ENCODE results near the gene VDAC1. TPM values are rescaled to one million over a fixed set of nuclear protein-coding genes. Genes with fewer than 3 reads are reported as not detected.

The VDAC1 gene
- total RNA-seq, 1 experiment from 2014 or later: 334 TPM

DNA sequence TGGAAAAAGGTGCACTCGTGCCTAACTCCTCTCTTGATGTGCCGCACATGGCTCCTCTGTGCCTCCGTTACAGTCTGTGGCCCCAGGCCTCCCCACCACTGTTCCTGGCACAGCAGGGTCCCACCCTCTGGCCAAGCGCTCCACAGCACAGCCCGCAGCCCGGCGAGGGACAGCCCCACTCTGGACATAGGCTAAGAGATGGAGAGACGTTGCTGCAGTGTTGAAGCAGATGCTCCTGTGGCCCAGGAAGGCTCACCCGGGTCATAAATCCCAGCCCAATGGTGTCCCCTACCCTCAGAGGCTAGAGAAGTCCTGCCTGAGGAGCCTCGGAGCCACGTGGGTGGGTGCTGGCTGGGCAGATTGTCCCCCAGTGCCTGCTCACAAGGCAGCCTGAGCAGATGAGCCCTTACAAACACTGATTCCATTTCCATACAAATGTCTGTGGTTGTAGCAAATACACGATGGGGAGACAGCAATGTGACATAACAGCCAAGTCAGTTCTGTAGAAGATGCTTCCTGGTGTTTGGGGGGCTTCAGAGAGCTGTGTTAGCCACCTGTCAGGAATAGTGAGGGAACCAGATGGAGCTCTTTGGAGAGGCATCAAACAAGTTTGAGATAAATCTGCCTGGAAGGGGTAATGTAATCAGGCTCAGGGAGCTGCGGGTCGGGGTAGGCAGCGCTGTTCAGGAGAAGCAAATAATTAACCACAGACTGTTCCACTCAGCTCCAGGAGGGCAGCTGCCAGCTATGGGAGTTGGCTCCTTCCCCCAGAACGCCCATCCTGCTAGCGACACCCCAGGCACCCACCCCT lies 78.1 kb downstream of the VDAC1 start:
- Mint-ChIP-seq H3K9me3 (ENCODE audit: unreplicated experiment) (no peaks in the 10 kb centered on the region), H3K4me3 (ENCODE audit: unreplicated experiment) (no peak overlapping the region), H3K27me3 (ENCODE audit: insufficient read depth, unreplicated experiment) (peaks cover 37% of the 10 kb centered on the region), H3K36me3 (ENCODE audit: insufficient read depth, unreplicated experiment) (no peaks in the 10 kb centered on the region), H3K4me1 (ENCODE audit: insufficient read depth, unreplicated experiment) (no peaks in the 10 kb centered on the region), H3K27ac (ENCODE audit: low read depth, unreplicated experiment) (no peak overlapping the region)
- DNase-seq (ENCODE audit: unreplicated experiment): no peak
- BruUV-seq (replicated peaks): no TSS peak
- intact Hi-C loops (cut with micrococcal nuclease): no loop called here
- TF ChIP-seq, protein P1, sequence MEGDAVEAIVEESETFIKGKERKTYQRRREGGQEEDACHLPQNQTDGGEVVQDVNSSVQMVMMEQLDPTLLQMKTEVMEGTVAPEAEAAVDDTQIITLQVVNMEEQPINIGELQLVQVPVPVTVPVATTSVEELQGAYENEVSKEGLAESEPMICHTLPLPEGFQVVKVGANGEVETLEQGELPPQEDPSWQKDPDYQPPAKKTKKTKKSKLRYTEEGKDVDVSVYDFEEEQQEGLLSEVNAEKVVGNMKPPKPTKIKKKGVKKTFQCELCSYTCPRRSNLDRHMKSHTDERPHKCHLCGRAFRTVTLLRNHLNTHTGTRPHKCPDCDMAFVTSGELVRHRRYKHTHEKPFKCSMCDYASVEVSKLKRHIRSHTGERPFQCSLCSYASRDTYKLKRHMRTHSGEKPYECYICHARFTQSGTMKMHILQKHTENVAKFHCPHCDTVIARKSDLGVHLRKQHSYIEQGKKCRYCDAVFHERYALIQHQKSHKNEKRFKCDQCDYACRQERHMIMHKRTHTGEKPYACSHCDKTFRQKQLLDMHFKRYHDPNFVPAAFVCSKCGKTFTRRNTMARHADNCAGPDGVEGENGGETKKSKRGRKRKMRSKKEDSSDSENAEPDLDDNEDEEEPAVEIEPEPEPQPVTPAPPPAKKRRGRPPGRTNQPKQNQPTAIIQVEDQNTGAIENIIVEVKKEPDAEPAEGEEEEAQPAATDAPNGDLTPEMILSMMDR (IDR thresholded peaks at IDR 0.05; ENCODE audit: unreplicated experiment): no peak
- ChIA-PET CTCF (no interaction called here), POLR2A (interaction anchor here (1.2 kb wide), 1 partner anchor 19 kb away, joined by 3 read pairs; no protein-coding TSS in a partner anchor)

GRCh38 chr5:133925866-133926488 lies 78.8 kb downstream of the VDAC1 start:
- ChIA-PET POLR2A (interaction anchor here (1.2 kb wide), 1 partner anchor 19 kb away, joined by 3 read pairs; no protein-coding TSS in a partner anchor), CTCF (no interaction called here)
- TF ChIP-seq, protein P1 (IDR thresholded peaks at IDR 0.05; ENCODE audit: unreplicated experiment): no peak
- H3K27ac Mint-ChIP-seq (ENCODE audit: low read depth, unreplicated experiment): no peak overlapping the region
- peaks cover 37% of the 10 kb centered on the region for H3K27me3 Mint-ChIP-seq (ENCODE audit: insufficient read depth, unreplicated experiment)
- intact Hi-C loops (cut with micrococcal nuclease): no loop called here
- H3K4me1 Mint-ChIP-seq (ENCODE audit: insufficient read depth, unreplicated experiment): no peaks in the 10 kb centered on the region
- no peaks in the 10 kb centered on the region for H3K9me3 Mint-ChIP-seq (ENCODE audit: unreplicated experiment)
- BruUV-seq (replicated peaks): no TSS peak
- no peak for DNase-seq (ENCODE audit: unreplicated experiment)
- no peaks in the 10 kb centered on the region for H3K36me3 Mint-ChIP-seq (ENCODE audit: insufficient read depth, unreplicated experiment)
- no peak overlapping the region for H3K4me3 Mint-ChIP-seq (ENCODE audit: unreplicated experiment)

DNA sequence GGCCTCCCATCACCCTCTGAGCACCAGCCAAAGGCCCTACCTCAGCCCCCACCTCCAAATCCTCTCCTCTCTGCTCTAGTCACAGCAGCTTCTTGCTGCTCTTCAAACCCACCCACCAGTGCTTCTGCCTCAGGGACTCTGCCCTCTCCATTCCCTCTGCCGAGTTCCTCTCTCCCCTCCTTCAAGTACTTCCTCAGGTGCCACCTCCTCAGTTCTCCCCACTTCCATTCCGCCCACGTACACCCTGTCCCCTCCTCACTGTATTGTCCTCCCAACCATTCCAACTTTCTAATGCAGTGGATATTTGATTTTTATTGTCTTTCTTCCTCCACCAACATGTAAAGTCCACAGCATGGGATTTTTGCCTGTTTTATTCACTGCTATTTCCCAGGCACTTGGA lies 79.5 kb downstream of the VDAC1 start:
- POLR2A ChIA-PET: interaction anchor here (1.2 kb wide), 1 partner anchor 18 kb away, joined by 3 read pairs; no protein-coding TSS in a partner anchor
- H3K4me3 Mint-ChIP-seq (ENCODE audit: unreplicated experiment): no peak overlapping the region
- peaks cover 37% of the 10 kb centered on the region for H3K27me3 Mint-ChIP-seq (ENCODE audit: insufficient read depth, unreplicated experiment)
- CTCF ChIA-PET: interaction anchor here (1.0 kb wide), 1 partner anchor 12 kb away, joined by 3 read pairs; no protein-coding TSS in a partner anchor
- TF ChIP-seq, protein P1 (IDR thresholded peaks at IDR 0.05; ENCODE audit: unreplicated experiment): no peak
- DNase-seq (ENCODE audit: unreplicated experiment): no peak
- intact Hi-C loops (cut with micrococcal nuclease): no loop called here
- no TSS peak for BruUV-seq (replicated peaks)
- H3K27ac Mint-ChIP-seq (ENCODE audit: low read depth, unreplicated experiment): no peak overlapping the region
- no peaks in the 10 kb centered on the region for H3K9me3 Mint-ChIP-seq (ENCODE audit: unreplicated experiment)
- H3K4me1 Mint-ChIP-seq (ENCODE audit: insufficient read depth, unreplicated experiment): no peaks in the 10 kb centered on the region
- no peaks in the 10 kb centered on the region for H3K36me3 Mint-ChIP-seq (ENCODE audit: insufficient read depth, unreplicated experiment)

DNA sequence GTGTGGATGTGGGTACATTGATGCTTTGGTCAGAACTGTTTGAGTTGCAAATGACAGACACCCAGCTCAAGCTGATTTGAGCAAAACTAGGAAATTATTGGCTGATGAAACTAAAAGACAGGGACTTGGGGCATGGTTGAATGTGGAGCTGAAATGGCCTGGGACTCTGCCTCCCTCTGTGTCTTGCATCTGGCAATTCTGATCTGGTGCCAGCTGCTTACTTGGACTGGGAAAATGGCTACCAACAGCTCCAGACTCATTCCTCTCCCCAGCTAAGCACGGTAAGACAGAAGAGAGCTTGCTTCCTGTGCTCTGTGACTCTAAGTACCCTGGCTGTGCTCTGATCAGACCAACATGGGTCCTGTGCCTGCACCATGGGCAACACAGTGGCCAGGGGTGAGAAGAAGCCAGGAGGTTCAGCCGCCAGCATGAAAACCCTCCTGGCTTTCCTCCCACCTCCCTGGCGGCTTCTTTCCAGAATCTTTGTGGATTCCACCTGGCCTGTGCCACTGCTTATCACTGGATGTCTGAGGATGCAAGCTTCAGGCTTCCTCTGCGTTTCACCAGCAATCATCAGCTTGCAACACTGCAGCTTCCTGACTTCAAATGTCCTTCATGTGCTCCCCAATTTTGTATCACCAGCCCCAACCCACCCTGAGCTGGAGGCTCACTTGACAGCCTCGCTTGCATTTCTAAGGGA lies 80.4 kb downstream of the VDAC1 start:
- no peak overlapping the region for H3K27ac Mint-ChIP-seq (ENCODE audit: low read depth, unreplicated experiment)
- intact Hi-C loops (cut with micrococcal nuclease): no loop called here
- H3K4me3 Mint-ChIP-seq (ENCODE audit: unreplicated experiment): no peak overlapping the region
- BruUV-seq (replicated peaks): no TSS peak
- no peaks in the 10 kb centered on the region for H3K4me1 Mint-ChIP-seq (ENCODE audit: insufficient read depth, unreplicated experiment)
- POLR2A ChIA-PET: interaction anchor here (0.7 kb wide), 1 partner anchor 133 kb away, joined by 3 read pairs; no protein-coding TSS in a partner anchor
- peaks cover 37% of the 10 kb centered on the region for H3K27me3 Mint-ChIP-seq (ENCODE audit: insufficient read depth, unreplicated experiment)
- no peaks in the 10 kb centered on the region for H3K36me3 Mint-ChIP-seq (ENCODE audit: insufficient read depth, unreplicated experiment)
- CTCF ChIA-PET: interaction anchor here (0.7 to 1.0 kb wide), 2 partner anchors 13 to 399 kb away, joined by 3 to 4 read pairs; no protein-coding TSS in a partner anchor
- no peak for DNase-seq (ENCODE audit: unreplicated experiment)
- TF ChIP-seq, protein P1 (IDR thresholded peaks at IDR 0.05; ENCODE audit: unreplicated experiment): no peak
- H3K9me3 Mint-ChIP-seq (ENCODE audit: unreplicated experiment): no peaks in the 10 kb centered on the region
